Karpas-422 (cell line): ENCODE results near the gene PID1. TPM values are rescaled to one million over a fixed set of nuclear protein-coding genes. Genes with fewer than 3 reads are reported as not detected.
"Not testable (repeated sequence)": the region's sequence is repeated elsewhere in the genome, so short reads cannot be mapped to it uniquely, and the experiment has no call there.

Experiments used
- DNase-seq: peaks from one replicate; pipeline ENCODE4 v3.0.0-alpha.2; 2015
- H2AFZ ChIP-seq: fragments of 200-600 bp; sonication (generic); 2 replicates; pipeline ENCODE4 v1.6.1; 2014; ENCODE audit warnings: antibody characterized with exemption, low read length, mixed read lengths
- H3K27ac ChIP-seq: fragments of 200-600 bp; sonication (generic); 2 replicates; pipeline ENCODE4 v1.5.1; 2014; ENCODE audit warnings: mild to moderate bottlenecking, low read length, moderate library complexity
- H3K27me3 ChIP-seq: fragments of 200-600 bp; sonication (generic); 2 replicates; pipeline ENCODE4 v1.6.1; 2014; ENCODE audit warnings: low read length, mixed read lengths
- H3K36me3 ChIP-seq: fragments of 200-600 bp; sonication (generic); 2 replicates; pipeline ENCODE4 v1.6.1; 2014; ENCODE audit warnings: low read length, mixed read lengths; ENCODE audit not compliant: insufficient read depth
- H3K4me1 ChIP-seq: fragments of 200-600 bp; sonication (generic); 2 replicates; pipeline ENCODE4 v1.6.1; 2014; ENCODE audit warnings: mild to moderate bottlenecking, low read length, mixed read lengths
- H3K4me2 ChIP-seq: fragments of 200-600 bp; sonication (generic); 2 replicates; pipeline ENCODE4 v1.6.1; 2014; ENCODE audit warnings: low read length, low read depth, mild to moderate bottlenecking; ENCODE audit not compliant: poor library complexity, severe bottlenecking
- H3K4me3 ChIP-seq: fragments of 200-600 bp; sonication (generic); 2 replicates; pipeline ENCODE4 v1.5.1; 2014; ENCODE audit warnings: mild to moderate bottlenecking, antibody characterized with exemption, low read length, mixed read lengths
- H3K79me2 ChIP-seq: fragments of 200-600 bp; sonication (generic); 2 replicates; pipeline ENCODE4 v1.6.1; 2014; ENCODE audit warnings: mild to moderate bottlenecking, low read length, mixed read lengths
- H3K9ac ChIP-seq: fragments of 200-600 bp; sonication (generic); 2 replicates; pipeline ENCODE4 v1.6.0; 2014; ENCODE audit warnings: low read length
- H3K9me2 ChIP-seq: fragments of 200-600 bp; sonication (generic), shearing (Covaris generic); replicated peaks from 2 replicates; pipeline ENCODE4 v1.6.0; 2014; ENCODE audit warnings: mild to moderate bottlenecking, low read length, moderate library complexity; ENCODE audit not compliant: insufficient read depth
- H3K9me3 ChIP-seq: fragments of 300-700, 200-600 bp; sonication (generic); 2 replicates; pipeline ENCODE4 v1.6.1; 2014; ENCODE audit warnings: low read length, mixed read lengths
- H4K20me1 ChIP-seq: fragments of 200-600 bp; sonication (generic); 2 replicates; pipeline ENCODE4 v1.6.1; 2014; ENCODE audit warnings: mild to moderate bottlenecking, antibody characterized with exemption, low read length, low read depth; ENCODE audit not compliant: insufficient read depth
- total RNA-seq: library from RNA; depleted of rRNA; stranded (reverse); fragments of >200 nt; shearing (Covaris generic); gene quantifications from 2 replicates; pipeline ENCODE4 v1.2.3, GENCODE V29; 2014; ENCODE audit warnings: low replicate concordance

Gene PID1
- total RNA-seq, 1 experiment from 2014 or later, result not detected

DNA sequence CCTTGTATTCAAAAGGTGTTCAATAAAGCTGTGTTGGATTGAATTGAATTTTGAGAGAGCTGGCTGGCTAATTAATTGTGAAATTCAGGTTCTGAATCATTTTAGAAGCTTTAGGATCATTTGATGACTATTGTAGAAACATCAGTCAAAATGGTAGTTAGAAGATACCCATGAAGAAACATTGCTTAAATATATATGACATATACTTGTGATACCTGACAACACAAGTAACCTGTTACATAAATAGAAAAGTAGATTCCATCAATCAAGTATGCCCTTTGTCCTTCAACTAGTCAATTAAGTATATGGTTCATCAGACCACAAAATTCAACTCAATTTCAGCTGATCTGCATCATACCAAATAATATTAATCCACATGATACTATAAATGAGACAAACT lies 185.6 kb downstream of the PID1 start:
- no peaks in the 10 kb centered on the region for H4K20me1 ChIP-seq
- H3K4me2 ChIP-seq, result no peak overlapping the region
- H3K9ac ChIP-seq, result no peak overlapping the region
- no peaks in the 10 kb centered on the region for H3K9me3 ChIP-seq
- H2AFZ ChIP-seq, result no peak overlapping the region
- H3K27ac ChIP-seq, result no peak overlapping the region
- H3K79me2 ChIP-seq, result no peaks in the 10 kb centered on the region
- no peaks in the 10 kb centered on the region for H3K36me3 ChIP-seq
- no peak overlapping the region for H3K4me3 ChIP-seq
- H3K9me2 ChIP-seq, result no peaks in the 10 kb centered on the region
- H3K4me1 ChIP-seq, result peaks cover 20% of the 10 kb centered on the region
- no peak for DNase-seq
- H3K27me3 ChIP-seq, result no peaks in the 10 kb centered on the region

DNA sequence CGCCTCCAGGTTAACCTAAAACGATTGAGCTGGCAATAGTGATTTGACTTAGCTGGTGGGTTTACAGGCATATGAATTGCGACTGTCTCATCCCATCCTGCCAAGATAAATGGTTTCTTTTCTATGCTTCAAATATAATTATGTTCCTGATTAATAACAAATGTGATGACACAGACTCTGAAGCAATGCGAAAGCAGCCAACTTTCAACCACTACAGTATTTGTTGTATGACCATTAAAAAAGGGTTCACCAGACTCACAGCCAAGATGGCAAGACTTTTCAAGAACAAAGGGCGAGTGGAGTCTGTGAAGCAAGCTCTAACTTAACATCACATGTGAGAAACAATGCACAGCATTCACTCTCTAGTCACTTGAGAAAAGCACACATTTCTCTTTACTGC lies 186.6 kb downstream of the PID1 start:
- Histone ChIP-seq H2AFZ (no peak overlapping the region), H3K27me3 (no peaks in the 10 kb centered on the region), H3K4me2 (no peak overlapping the region), H3K9me2 (no peaks in the 10 kb centered on the region), H3K4me3 (no peak overlapping the region), H3K9me3 (no peaks in the 10 kb centered on the region), H3K27ac (no peak overlapping the region), H3K36me3 (no peaks in the 10 kb centered on the region), H3K9ac (no peak overlapping the region), H3K79me2 (no peaks in the 10 kb centered on the region), H3K4me1 (peaks cover 17% of the 10 kb centered on the region), H4K20me1 (no peaks in the 10 kb centered on the region)
- DNase-seq, result no peak

DNA sequence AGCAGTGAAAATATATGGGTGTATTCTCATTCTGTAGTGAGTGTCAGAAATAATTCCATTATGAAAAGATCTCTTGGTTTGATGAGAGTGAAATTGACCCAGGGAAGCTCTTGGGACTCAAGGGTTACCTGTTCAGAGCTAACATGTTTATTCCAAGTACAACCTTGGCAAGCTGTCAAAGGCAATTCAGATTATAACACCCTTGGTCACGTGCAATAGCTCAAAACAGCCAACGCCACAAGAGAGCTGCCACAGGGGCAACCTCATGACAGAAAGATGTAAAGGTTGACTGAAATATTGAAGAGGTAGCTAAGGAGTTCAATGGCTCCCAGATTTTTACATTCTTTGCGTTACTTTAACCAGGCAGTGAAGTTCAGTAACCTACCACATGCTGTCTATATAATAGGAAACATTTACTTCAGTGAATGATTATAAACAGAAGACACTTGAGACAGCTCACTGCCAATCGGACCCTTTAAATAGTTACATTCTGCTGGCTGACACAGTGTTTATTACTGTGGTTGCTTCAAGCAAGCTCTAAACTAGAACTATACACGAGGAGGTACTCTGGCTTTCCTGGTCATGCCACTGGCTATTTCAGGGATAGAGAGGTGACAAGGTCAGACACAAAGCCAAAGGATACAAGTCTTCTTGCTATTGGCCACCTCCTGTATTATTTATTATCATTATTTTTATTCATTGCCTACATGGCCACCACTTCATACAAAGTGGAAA lies 187.3 kb downstream of the PID1 start:
- no peak for DNase-seq
- Histone ChIP-seq H3K4me1 (peaks cover 17% of the 10 kb centered on the region), H3K79me2 (no peaks in the 10 kb centered on the region), H2AFZ (no peak overlapping the region), H4K20me1 (no peaks in the 10 kb centered on the region), H3K9ac (no peak overlapping the region), H3K27ac (no peak overlapping the region), H3K27me3 (no peaks in the 10 kb centered on the region), H3K36me3 (no peaks in the 10 kb centered on the region), H3K9me3 (no peaks in the 10 kb centered on the region), H3K4me3 (no peak overlapping the region), H3K4me2 (no peak overlapping the region), H3K9me2 (no peaks in the 10 kb centered on the region)

DNA sequence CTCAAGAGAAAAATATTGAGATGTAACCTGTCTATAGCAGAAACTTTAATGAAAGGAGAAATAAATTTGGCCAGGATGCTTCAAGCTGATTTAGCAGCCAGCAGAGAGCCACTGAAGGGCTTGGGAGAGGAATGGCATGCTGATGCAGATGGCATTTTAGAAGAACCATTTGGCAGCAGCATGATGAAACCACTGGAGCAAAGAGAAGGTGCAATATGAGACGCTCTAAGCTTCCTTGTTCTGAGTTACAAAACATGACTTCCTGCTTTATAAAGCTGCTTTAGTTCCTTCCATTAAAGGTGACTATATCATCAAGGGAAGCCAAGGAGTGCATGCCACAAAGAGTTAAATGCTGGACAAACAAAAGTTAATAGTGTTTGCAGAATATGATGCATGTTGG lies 189.7 kb downstream of the PID1 start:
- Histone ChIP-seq H3K9me3 (no peaks in the 10 kb centered on the region), H3K27ac (no peak overlapping the region), H3K9me2 (no peaks in the 10 kb centered on the region), H3K79me2 (no peaks in the 10 kb centered on the region), H2AFZ (peak overlapping the region; percentile 44; the same call in 1 of the 2 replicates), H3K4me3 (no peak overlapping the region), H3K27me3 (no peaks in the 10 kb centered on the region), H4K20me1 (no peaks in the 10 kb centered on the region), H3K4me2 (peak overlapping the region; percentile 29), H3K4me1 (peaks cover 14% of the 10 kb centered on the region), H3K9ac (no peak overlapping the region), H3K36me3 (no peaks in the 10 kb centered on the region)
- peak; percentile 67 for DNase-seq

- H3K9me2 ChIP-seq, result no peaks in the 10 kb centered on the region
- H3K79me2 ChIP-seq, result no peaks in the 10 kb centered on the region
- H3K4me3 ChIP-seq, result no peak overlapping the region
- no peak overlapping the region for H2AFZ ChIP-seq
- H3K4me2 ChIP-seq, result no peak overlapping the region
- no peaks in the 10 kb centered on the region for H4K20me1 ChIP-seq
- peaks cover 14% of the 10 kb centered on the region for H3K4me1 ChIP-seq
- no peak overlapping the region for H3K9ac ChIP-seq
- H3K9me3 ChIP-seq, result no peaks in the 10 kb centered on the region
- no peaks in the 10 kb centered on the region for H3K36me3 ChIP-seq
- no peak for DNase-seq
- no peak overlapping the region for H3K27ac ChIP-seq
- H3K27me3 ChIP-seq, result no peaks in the 10 kb centered on the region
These were observed 190.9 kb downstream of the PID1 start for GRCh38 chr2:229080172-229080571.

GRCh38 chr2:229076886-229077285 lies 194.2 kb downstream of the PID1 start:
- DNase-seq, H4K20me1 ChIP-seq, H3K9me3 ChIP-seq, H3K4me2 ChIP-seq, H3K36me3 ChIP-seq, H3K4me3 ChIP-seq, H3K9me2 ChIP-seq, H3K79me2 ChIP-seq, H3K27ac ChIP-seq, H2AFZ ChIP-seq, H3K27me3 ChIP-seq, H3K9ac ChIP-seq: not testable (repeated sequence)
- peaks cover 12% of the 10 kb centered on the region for H3K4me1 ChIP-seq

DNA sequence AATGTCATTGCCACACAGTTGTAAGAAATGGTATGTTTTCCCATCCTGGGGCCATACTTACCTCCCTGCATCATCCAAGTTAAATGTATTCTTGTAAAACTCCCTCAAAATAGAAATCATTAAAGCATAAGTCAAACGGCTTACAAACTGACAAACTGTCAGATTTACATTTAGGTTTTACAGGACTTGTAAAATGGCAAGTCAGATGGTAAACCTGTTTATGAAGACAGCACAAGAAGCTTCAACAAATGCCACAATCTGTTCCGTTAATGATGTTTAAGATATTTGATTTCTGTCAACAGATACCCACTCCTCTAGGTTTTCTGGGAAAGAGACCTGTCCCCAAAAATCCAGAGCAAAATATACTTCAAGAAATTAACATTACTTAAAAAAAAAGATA lies 197.2 kb downstream of the PID1 start:
- Histone ChIP-seq H3K9me3 (no peaks in the 10 kb centered on the region), H3K79me2 (no peaks in the 10 kb centered on the region), H2AFZ (no peak overlapping the region), H3K27ac (no peak overlapping the region), H3K36me3 (no peaks in the 10 kb centered on the region), H3K4me2 (no peak overlapping the region), H3K9ac (no peak overlapping the region), H3K27me3 (no peaks in the 10 kb centered on the region), H3K4me3 (no peak overlapping the region), H3K9me2 (no peaks in the 10 kb centered on the region), H3K4me1 (no peaks in the 10 kb centered on the region), H4K20me1 (no peaks in the 10 kb centered on the region)
- DNase-seq, result no peak

GRCh38 chr2:229071292-229071976 lies 199.7 kb downstream of the PID1 start:
- H3K27me3 ChIP-seq, result no peaks in the 10 kb centered on the region
- no peak overlapping the region for H3K27ac ChIP-seq
- H3K9ac ChIP-seq, result no peak overlapping the region
- H3K9me3 ChIP-seq, result no peaks in the 10 kb centered on the region
- H3K79me2 ChIP-seq, result no peaks in the 10 kb centered on the region
- H3K4me3 ChIP-seq, result no peak overlapping the region
- H3K36me3 ChIP-seq, result no peaks in the 10 kb centered on the region
- no peak overlapping the region for H3K4me2 ChIP-seq
- no peak for DNase-seq
- no peak overlapping the region for H2AFZ ChIP-seq
- H3K4me1 ChIP-seq, result no peaks in the 10 kb centered on the region
- no peaks in the 10 kb centered on the region for H4K20me1 ChIP-seq
- no peaks in the 10 kb centered on the region for H3K9me2 ChIP-seq
